GM06990 (cell line): Measurements from ENCODE around the gene ASIP.
"Not testable (repeated sequence)": the region's sequence is repeated elsewhere in the genome, so short reads cannot be mapped to it uniquely, and the experiment has no call there.

Experiments
- DNase-seq: peaks from one replicate; pipeline ENCODE4 v3.0.0-alpha.2; 2011; ENCODE audit not compliant: insufficient read length; ENCODE audit errors: extremely low read depth
- H3K27me3 ChIP-seq: replicated peaks from 2 replicates; pipeline ENCODE4 v1.6.0; 2011; ENCODE audit warnings: low read length; ENCODE audit not compliant: control insufficient read depth, insufficient read depth
- H3K36me3 ChIP-seq: 2 replicates; pipeline ENCODE4 v1.5.1; 2011; ENCODE audit warnings: low read length; ENCODE audit not compliant: control insufficient read depth, insufficient read depth
- H3K4me3 ChIP-seq: replicated peaks from 2 replicates; pipeline ENCODE4 v1.5.1; 2011; ENCODE audit warnings: low read depth, mild to moderate bottlenecking, control low read depth, low read length
- TF ChIP-seq, protein P1 (sequence below): IDR thresholded peaks from 2 replicates; pipeline ENCODE4 v1.5.1; 2011; ENCODE audit warnings: low read length, control low read depth, mild to moderate bottlenecking, inconsistent platforms; ENCODE audit not compliant: insufficient read depth, poor library complexity, severe bottlenecking

The ASIP gene

DNA sequence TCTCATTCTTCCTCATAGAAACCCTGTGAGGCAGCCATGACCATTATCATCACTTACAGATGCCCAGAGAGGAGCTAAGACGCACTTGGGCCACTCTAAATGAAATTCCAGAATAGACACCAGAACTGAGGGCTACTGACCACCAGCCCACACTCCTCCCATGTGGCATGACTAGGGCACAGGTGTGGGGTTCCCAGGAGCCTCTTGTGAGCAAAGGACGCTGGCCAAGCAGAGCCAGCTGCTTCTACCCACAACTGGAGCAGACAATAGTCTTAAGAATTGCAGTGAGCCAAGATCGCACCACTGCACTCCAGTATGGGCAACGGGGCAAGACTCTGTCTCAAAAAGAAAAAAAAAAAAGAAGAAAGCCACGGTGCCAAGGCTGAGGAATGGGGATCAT lies 51.9 kb downstream of the ASIP start:
- TF ChIP-seq, protein P1, sequence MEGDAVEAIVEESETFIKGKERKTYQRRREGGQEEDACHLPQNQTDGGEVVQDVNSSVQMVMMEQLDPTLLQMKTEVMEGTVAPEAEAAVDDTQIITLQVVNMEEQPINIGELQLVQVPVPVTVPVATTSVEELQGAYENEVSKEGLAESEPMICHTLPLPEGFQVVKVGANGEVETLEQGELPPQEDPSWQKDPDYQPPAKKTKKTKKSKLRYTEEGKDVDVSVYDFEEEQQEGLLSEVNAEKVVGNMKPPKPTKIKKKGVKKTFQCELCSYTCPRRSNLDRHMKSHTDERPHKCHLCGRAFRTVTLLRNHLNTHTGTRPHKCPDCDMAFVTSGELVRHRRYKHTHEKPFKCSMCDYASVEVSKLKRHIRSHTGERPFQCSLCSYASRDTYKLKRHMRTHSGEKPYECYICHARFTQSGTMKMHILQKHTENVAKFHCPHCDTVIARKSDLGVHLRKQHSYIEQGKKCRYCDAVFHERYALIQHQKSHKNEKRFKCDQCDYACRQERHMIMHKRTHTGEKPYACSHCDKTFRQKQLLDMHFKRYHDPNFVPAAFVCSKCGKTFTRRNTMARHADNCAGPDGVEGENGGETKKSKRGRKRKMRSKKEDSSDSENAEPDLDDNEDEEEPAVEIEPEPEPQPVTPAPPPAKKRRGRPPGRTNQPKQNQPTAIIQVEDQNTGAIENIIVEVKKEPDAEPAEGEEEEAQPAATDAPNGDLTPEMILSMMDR: no peak
- no peak for DNase-seq
- no peak overlapping the region for H3K4me3 ChIP-seq
- peaks cover 43% of the 10 kb centered on the region for H3K36me3 ChIP-seq
- H3K27me3 ChIP-seq: no peaks in the 10 kb centered on the region

DNA sequence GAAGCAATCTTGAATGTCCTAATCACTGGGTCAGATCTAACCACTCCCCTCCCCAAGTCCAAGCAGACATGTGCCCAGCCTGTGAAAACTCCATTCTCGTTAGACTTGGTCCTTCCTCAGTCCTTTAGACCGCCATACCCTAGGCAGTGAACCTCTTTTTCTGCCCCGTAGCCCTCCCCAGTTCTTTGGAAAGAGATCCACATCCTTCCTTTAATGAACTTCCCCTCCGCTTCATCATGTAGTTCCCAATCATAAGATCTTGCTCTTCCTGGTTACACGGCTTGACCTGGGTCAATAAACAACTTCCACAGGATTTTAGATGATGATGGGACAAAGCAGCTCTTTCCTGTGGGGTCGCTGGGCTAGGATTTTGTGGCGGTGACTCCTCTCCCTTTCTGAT lies 52.4 kb downstream of the ASIP start:
- H3K27me3 ChIP-seq: no peaks in the 10 kb centered on the region
- TF ChIP-seq, protein P1: no peak
- H3K4me3 ChIP-seq: no peak overlapping the region
- peaks cover 40% of the 10 kb centered on the region for H3K36me3 ChIP-seq
- no peak for DNase-seq

DNA sequence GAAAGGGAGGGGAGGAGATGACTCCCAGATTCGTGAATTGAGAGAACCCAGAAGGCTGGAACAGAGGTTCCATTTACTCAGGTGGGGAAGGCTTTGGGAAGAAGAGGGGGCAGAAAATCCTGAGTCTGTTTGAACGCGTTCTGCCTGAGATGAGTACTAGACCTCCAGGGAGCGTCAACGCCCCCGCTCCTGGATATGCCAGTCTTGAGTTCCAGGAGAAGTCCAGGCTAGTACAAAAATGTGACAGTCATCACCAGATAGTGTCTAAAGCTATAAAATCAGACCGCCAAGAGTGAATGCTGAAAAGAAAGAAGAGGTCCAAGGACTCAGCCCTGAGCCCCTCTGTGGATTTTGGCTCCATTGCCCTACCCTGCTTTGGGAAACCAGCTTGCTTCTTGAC lies 53.3 kb downstream of the ASIP start:
- Histone ChIP-seq H3K36me3 (peaks cover 42% of the 10 kb centered on the region), H3K4me3 (no peak overlapping the region), H3K27me3 (no peaks in the 10 kb centered on the region)
- TF ChIP-seq, protein P1: no peak
- DNase-seq: no peak

DNA sequence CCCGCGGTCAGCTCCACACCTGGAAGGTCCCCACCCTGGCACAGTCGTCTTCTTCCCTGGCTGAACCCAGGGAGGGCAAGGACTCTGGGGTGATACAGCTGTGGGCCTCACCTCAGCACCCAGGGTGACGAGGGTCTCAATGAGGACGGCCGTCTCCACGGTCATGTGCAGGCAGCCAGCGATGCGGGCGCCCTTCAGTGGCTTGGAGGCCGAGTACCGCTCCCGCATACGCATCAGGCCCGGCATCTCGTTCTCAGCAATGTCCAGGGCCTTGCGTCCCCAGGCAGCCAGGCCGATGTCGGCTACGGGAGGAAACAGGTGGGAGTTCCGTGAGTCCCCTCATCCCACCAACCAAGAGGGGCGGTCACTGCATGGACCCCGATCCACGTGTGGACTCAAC lies 54.1 kb downstream of the ASIP start:
- H3K27me3 ChIP-seq: no peaks in the 10 kb centered on the region
- H3K36me3 ChIP-seq: peaks cover 36% of the 10 kb centered on the region
- TF ChIP-seq, protein P1: no peak
- DNase-seq: no peak
- no peak overlapping the region for H3K4me3 ChIP-seq

DNA sequence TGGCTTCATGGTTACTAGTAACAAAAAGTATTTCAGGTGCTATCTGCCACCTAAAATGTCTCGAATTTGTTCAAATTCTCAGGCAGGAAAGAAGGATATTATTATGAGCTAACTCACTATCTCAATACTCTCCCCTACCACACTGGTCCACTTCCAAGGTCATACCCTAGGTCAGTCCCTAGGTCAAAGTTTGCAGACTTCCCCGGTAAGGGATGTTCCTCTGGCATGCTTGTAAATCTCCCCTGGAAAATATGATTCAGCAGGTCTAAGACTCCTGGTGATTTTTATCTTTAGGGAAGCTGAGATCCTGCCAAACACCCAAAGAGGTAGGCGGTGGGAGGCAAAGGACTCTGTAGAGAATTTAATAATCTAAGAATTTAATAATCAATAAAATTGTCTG lies 55.2 kb downstream of the ASIP start:
- TF ChIP-seq, protein P1: no peak
- Histone ChIP-seq H3K36me3 (peaks cover 24% of the 10 kb centered on the region), H3K4me3 (no peak overlapping the region), H3K27me3 (no peaks in the 10 kb centered on the region)
- no peak for DNase-seq

DNA sequence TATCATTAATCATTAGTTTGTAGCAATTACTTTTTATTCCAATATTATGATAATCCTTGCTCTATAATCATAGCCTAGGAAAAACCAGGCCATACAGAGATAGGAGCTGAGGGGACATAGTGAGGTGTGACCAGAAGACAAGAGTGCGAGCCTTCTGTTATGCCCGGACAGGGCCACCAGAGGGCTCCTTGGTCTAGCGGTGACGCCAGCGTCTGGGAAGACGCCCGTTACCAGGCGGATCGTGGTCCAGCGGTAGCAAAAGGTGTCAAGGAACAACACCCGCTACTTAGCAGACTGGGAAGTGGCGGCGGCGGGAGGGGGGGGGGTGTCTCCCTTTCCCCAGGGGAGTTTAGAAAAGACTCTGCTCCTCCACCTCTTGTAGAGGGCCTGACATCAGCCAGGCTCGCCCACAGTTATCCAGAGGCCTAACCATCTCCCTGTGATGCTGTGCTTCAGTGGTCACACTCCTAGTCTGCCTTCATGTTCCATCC lies 57.1 kb downstream of the ASIP start:
- peaks cover 12% of the 10 kb centered on the region for H3K36me3 ChIP-seq
- H3K4me3 ChIP-seq, H3K27me3 ChIP-seq, DNase-seq: not testable (repeated sequence)
